NCI-H2227 treated with DMSO at 0.1 percent for 48 hours (cell line): ENCODE data around the gene ANXA7.
A peak's percentile ranks its signal among the peaks of the same experiment; 100 is the strongest.
"Not testable (repeated sequence)": the region's sequence is repeated elsewhere in the genome, so short reads cannot be mapped to it uniquely, and the experiment has no call there.

Source experiments
- DNase-seq: peaks from one replicate; lab custom pipeline; 2025; lab: John Stamatoyannopoulos, UW

ANXA7 gene

GRCh38 chr10:73338801-73339368 lies 75.0 kb downstream of the ANXA7 start:
- DNase-seq, result no peak

- DNase-seq, result no peak
Observed at GRCh38 chr10:73333202-73333601, 80.7 kb downstream of the ANXA7 start.

GRCh38 chr10:73332379-73332778 lies 81.5 kb downstream of the ANXA7 start:
- DNase-seq, result peak; percentile 74

- DNase-seq, result not testable (repeated sequence)
Observed at GRCh38 chr10:73328523-73328922, 85.3 kb downstream of the ANXA7 start.

GRCh38 chr10:73325290-73325689 lies 88.6 kb downstream of the ANXA7 start:
- not testable (repeated sequence) for DNase-seq
